Gastroesophageal sphincter (tissue), 4 donors: ENCODE data around the gene NOL4L. TPM values are rescaled to one million over a fixed set of nuclear protein-coding genes. Genes with fewer than 3 reads are reported as not detected.

ENCODE experiments used
- ATAC-seq: fragments of 150-250 bp; one replicate; pipeline ENCODE4 v1.9.1; 2016; ENCODE audit warnings: mild to moderate bottlenecking, moderate library complexity
- H3K27ac ChIP-seq, 4 donors: fragments of 200-600 bp; sonication (generic) in 3 of 4; 1 replicate in 3 of 4; 2 replicates in 1 of 4; pipeline ENCODE4 v1.5.1; 2016 to 2019
- H3K27me3 ChIP-seq: fragments of 200-600 bp; sonication (generic); one replicate; pipeline ENCODE4 v1.5.1; 2019
- H3K36me3 ChIP-seq, 2 donors: fragments of 200-600 bp; sonication (generic); one replicate each; pipeline ENCODE4 v1.5.1; 2019; ENCODE audit warnings: control low read depth in 1 of 2
- H3K4me1 ChIP-seq, 3 donors: fragments of 200-600 bp; sonication (generic); 1 replicate in 2 of 3; 2 replicates in 1 of 3; pipeline ENCODE4 v1.5.1; 2016 to 2019; ENCODE audit warnings: control low read depth in 2 of 3
- H3K4me3 ChIP-seq, 2 donors: fragments of 200-600 bp; sonication (generic); one replicate each; pipeline ENCODE4 v1.5.1; 2019; ENCODE audit warnings: mild to moderate bottlenecking in 1 of 2, moderate library complexity in 1 of 2
- H3K9me3 ChIP-seq, 3 donors: fragments of 200-600 bp; sonication (generic); one replicate each; pipeline ENCODE4 v1.5.1; 2017 to 2019; ENCODE audit warnings: control low read depth in 2 of 3
- EP300 ChIP-seq: sonication (generic); formaldehyde crosslinking; IDR thresholded peaks from one replicate; pipeline ENCODE4 v1.6.1; 2017; ENCODE audit warnings: antibody characterized with exemption, mild to moderate bottlenecking
- POLR2A ChIP-seq, 2 donors: fragments of 450-650 bp; IDR thresholded peaks; one replicate each; pipeline ENCODE4 v1.6.1; 2017; ENCODE audit warnings: antibody characterized with exemption in 2 of 2, mild to moderate bottlenecking in 2 of 2, moderate library complexity in 1 of 2
- POLR2AphosphoS5 ChIP-seq: sonication (generic); formaldehyde crosslinking; IDR thresholded peaks from one replicate; pipeline ENCODE4 v1.6.1; 2017; ENCODE audit warnings: antibody characterized with exemption
- WGBS, 2 donors: methylation state at CpG; one replicate each; pipeline ENCODE4 v1.1.5; 2018; ENCODE audit warnings: low coverage in 1 of 2; 5-methylcytosine and 5-hydroxymethylcytosine counted together
- total RNA-seq, 4 donors: library from RNA; depleted of rRNA; stranded (reverse); fragments of >200 nt; gene quantifications; one replicate each; pipeline ENCODE4 v1.1.0, GENCODE V29; 2016
- TF ChIP-seq, protein P1 (sequence below), 4 experiments: fragments of 200-600 bp in 2 of 4; fragments of 450-650 bp in 2 of 4; sonication (generic) in 1 of 4; IDR thresholded peaks; one replicate each; pipeline ENCODE4 v1.5.1; 2017 to 2019; ENCODE audit warnings: antibody characterized with exemption in 4 of 4, mild to moderate bottlenecking in 2 of 4, moderate library complexity in 2 of 4

NOL4L gene
- total RNA-seq, 4 donors from 2014 or later: 9.0 to 14.7 (median 10.8) TPM

DNA sequence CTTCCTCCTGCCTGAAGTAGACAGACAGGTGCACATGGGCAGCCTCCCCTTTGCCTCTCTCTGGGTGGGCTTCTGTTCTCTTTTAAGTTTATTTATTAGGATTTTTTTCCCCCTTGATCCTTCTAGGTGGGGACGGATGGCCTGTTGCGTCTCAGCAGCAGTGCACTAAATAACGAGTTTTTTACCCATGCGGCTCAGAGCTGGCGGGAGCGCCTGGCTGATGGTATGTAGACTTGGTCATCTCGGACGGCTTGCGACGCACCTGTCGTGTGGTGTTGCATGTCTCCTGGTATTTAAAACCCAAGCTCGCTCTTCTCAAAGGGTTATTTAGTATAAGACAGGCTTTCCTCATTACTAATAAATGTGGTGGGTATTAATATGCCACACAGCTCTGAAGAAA is 153.7 kb downstream of the NOL4L start:
- no peak overlapping the region for H3K27ac ChIP-seq
- no peak overlapping the region for H3K4me3 ChIP-seq
- no peaks in the 10 kb centered on the region for H3K9me3 ChIP-seq
- no peak for TF ChIP-seq POLR2AphosphoS5
- TF ChIP-seq, protein P1, sequence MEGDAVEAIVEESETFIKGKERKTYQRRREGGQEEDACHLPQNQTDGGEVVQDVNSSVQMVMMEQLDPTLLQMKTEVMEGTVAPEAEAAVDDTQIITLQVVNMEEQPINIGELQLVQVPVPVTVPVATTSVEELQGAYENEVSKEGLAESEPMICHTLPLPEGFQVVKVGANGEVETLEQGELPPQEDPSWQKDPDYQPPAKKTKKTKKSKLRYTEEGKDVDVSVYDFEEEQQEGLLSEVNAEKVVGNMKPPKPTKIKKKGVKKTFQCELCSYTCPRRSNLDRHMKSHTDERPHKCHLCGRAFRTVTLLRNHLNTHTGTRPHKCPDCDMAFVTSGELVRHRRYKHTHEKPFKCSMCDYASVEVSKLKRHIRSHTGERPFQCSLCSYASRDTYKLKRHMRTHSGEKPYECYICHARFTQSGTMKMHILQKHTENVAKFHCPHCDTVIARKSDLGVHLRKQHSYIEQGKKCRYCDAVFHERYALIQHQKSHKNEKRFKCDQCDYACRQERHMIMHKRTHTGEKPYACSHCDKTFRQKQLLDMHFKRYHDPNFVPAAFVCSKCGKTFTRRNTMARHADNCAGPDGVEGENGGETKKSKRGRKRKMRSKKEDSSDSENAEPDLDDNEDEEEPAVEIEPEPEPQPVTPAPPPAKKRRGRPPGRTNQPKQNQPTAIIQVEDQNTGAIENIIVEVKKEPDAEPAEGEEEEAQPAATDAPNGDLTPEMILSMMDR (IDR thresholded peaks at IDR 0.05): no peak
- no peak for TF ChIP-seq EP300
- no peak for TF ChIP-seq POLR2A (IDR thresholded peaks at IDR 0.05)
- H3K27me3 ChIP-seq: no peaks in the 10 kb centered on the region
- no peaks in the 10 kb centered on the region for H3K4me1 ChIP-seq
- 85% methylated on average over 3 of the region's 12 CpGs; no CpG with 5 or more reads in 1 of the 2 donors for WGBS, 2 donors
- ATAC-seq: no peak
- peaks cover 7 to 92% of the 10 kb centered on the region in 2 donors for H3K36me3 ChIP-seq

DNA sequence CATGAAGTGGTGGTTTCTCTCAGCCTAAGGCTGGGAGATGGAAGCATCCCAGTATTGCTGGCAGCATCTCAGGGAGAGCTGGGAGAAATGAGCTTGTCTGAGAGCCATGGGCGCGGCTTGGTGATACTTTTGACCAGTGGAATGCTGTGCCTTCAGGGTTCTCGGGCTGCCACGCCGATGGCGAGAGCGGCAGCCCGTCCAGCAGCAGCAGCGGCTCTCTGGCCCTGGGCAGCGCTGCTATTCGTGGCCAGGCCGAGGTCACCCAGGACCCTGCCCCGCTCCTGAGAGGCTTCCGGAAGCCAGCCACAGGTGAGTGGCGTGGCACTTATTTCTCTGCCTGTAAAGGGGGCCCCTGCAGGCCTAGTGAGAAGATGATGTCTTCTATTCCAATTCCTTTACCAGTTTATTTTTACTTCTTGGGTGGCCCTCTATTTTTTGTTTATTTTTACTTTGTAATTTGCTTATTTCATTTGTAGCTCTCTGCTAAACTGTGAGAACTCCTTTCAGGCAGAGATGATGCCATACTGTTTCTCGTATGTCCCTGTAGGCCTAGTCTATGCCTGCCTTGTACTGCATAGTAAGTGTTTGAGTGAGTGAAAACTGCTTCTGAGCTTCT is 155.3 kb downstream of the NOL4L start:
- no peak for ATAC-seq
- no peak overlapping the region for H3K27ac ChIP-seq
- no peaks in the 10 kb centered on the region for H3K4me1 ChIP-seq
- peaks cover 7 to 76% of the 10 kb centered on the region in 2 donors for H3K36me3 ChIP-seq
- H3K27me3 ChIP-seq: no peaks in the 10 kb centered on the region
- no peaks in the 10 kb centered on the region for H3K9me3 ChIP-seq
- TF ChIP-seq, protein P1 (IDR thresholded peaks at IDR 0.05): no peak
- no peak for TF ChIP-seq POLR2AphosphoS5
- H3K4me3 ChIP-seq: no peak overlapping the region
- WGBS, 2 donors: 82 to 91% methylated on average over 4 to 5 of the region's 16 CpGs

DNA sequence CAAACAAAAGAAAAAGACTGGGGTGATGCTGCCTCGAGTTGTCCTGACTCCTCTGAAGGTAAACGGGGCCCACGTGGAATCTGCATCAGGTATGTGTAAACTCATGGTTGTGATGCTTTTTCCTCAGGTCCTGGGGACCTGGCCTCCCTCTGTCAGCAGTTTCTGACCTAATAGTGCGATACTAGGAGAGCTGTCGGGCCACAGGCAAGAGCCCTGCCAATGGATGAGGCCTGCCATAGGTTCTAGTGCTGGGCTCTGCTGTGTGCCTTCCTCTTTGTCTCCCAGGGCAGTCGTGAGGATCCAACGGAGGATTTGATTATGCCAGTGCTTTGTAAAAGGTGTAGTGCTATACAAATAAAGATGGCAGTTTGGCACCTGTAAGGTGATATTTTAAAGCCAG is 155.8 kb downstream of the NOL4L start:
- TF ChIP-seq EP300: no peak
- no peak for TF ChIP-seq POLR2A (IDR thresholded peaks at IDR 0.05)
- TF ChIP-seq POLR2AphosphoS5: no peak
- TF ChIP-seq, protein P1 (IDR thresholded peaks at IDR 0.05): no peak
- WGBS, 2 donors: 80 to 96% methylated on average over 2 to 3 of the region's 7 CpGs
- H3K4me3 ChIP-seq: no peak overlapping the region
- no peaks in the 10 kb centered on the region for H3K9me3 ChIP-seq
- no peak for ATAC-seq
- H3K27me3 ChIP-seq: no peaks in the 10 kb centered on the region
- no peak overlapping the region for H3K27ac ChIP-seq
- H3K36me3 ChIP-seq: peaks cover 7 to 71% of the 10 kb centered on the region in 2 donors
- H3K4me1 ChIP-seq: no peaks in the 10 kb centered on the region

DNA sequence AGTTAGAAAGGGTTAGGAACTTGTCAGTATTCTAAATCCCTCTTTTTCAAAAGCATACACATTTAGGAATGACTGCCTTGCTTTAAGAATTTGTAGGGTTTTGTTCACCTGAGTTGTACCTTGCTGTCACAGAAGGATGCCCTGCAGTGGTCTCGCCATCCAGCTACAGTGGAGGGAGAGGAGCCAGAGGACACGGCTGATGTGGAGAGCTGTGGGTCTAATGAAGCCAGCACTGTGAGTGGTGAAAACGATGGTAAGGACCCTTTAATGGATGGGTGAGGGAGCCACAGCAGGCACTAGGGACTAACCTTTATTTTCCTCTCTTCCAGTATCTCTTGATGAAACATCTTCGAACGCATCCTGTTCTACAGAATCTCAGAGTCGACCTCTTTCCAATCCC is 157.1 kb downstream of the NOL4L start:
- no peak overlapping the region for H3K27ac ChIP-seq
- no peaks in the 10 kb centered on the region for H3K4me1 ChIP-seq
- TF ChIP-seq POLR2AphosphoS5: no peak
- no peak for TF ChIP-seq POLR2A (IDR thresholded peaks at IDR 0.05)
- TF ChIP-seq EP300: no peak
- TF ChIP-seq, protein P1 (IDR thresholded peaks at IDR 0.05): no peak
- no peaks in the 10 kb centered on the region for H3K9me3 ChIP-seq
- peaks cover 7 to 57% of the 10 kb centered on the region in 2 donors for H3K36me3 ChIP-seq
- no peak for ATAC-seq
- 82 to 90% methylated on average over 3 to 4 of the region's 6 CpGs for WGBS, 2 donors
- H3K4me3 ChIP-seq: no peak overlapping the region
- H3K27me3 ChIP-seq: no peaks in the 10 kb centered on the region

DNA sequence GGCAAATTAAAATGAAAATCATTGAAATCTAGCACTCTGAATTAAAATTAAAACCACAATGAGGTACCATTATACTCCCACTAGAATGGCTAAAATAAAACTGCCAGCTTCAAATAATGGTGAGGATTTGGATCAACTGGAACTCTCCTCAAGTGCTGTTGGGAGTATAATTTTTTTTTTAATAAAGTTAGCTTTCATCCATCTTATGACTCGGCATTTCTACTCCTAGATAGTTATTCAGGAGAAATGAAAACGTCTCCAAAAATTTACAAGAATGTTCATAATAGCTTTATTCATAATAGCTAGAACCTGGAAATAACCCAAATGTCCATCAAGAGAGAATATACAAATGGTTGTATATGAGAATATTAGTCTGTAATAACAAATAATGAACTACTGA is 163.8 kb downstream of the NOL4L start:
- 14 to 27% methylated on average over 2 of the region's 2 CpGs for WGBS, 2 donors
- ATAC-seq: no peak
- Histone ChIP-seq H3K36me3 (no peaks in the 10 kb centered on the region), H3K27me3 (no peaks in the 10 kb centered on the region), H3K4me1 (peaks cover 0 to 18% (median 0%) of the 10 kb centered on the region in 3 donors), H3K27ac (no peak overlapping the region), H3K4me3 (no peak overlapping the region), H3K9me3 (no peaks in the 10 kb centered on the region)
- no peak for TF ChIP-seq POLR2AphosphoS5
- no peak for TF ChIP-seq EP300
